PFSK-1 (cell line): ENCODE measurements around the gene USP22.

Experiments used
- FOXP2 ChIP-seq: optimal IDR thresholded peaks from 2 replicates; pipeline ENCODE3; 2011; ENCODE audit warnings: borderline replicate concordance, control low read depth, inconsistent platforms; ENCODE audit not compliant: insufficient read depth; ENCODE audit errors: extremely low read length, extremely low read depth
- POLR2AphosphoS5 ChIP-seq: IDR thresholded peaks from 2 replicates; pipeline ENCODE4 v1.6.1; 2012; ENCODE audit warnings: low read depth, mild to moderate bottlenecking, control low read depth, low read length, moderate library complexity
- REST ChIP-seq, 2 experiments: IDR thresholded peaks; 2 replicates each; pipeline versions ENCODE4 v1.6.1 to v1.8.0; 2011 to 2012; ENCODE audit warnings: low read depth in 2 of 2, low read length in 2 of 2, control low read depth in 1 of 2, inconsistent platforms in 1 of 2, mild to moderate bottlenecking in 1 of 2, moderate library complexity in 1 of 2; ENCODE audit not compliant: insufficient read depth in 1 of 2
- SIN3A ChIP-seq: IDR thresholded peaks from 2 replicates; pipeline ENCODE4 v1.6.1; 2012; ENCODE audit warnings: mild to moderate bottlenecking, low read length, moderate library complexity, borderline replicate concordance; ENCODE audit not compliant: insufficient read depth
- TAF1 ChIP-seq: IDR thresholded peaks from 2 replicates; pipeline ENCODE4 v1.6.1; 2012; ENCODE audit warnings: low read length, control low read depth, borderline replicate concordance; ENCODE audit not compliant: insufficient read depth

The USP22 gene

GRCh38 chr17:20988001-20988636, 54.7 kb downstream of the USP22 start:
- no peak for TF ChIP-seq FOXP2
- no peak for TF ChIP-seq TAF1
- no peak for TF ChIP-seq REST (IDR thresholded peaks at IDR 0.05; ENCODE audit: insufficient read depth in 1 of 2, low read depth in 2 of 2, low read length in 2 of 2)
- no peak for TF ChIP-seq POLR2AphosphoS5
- no peak for TF ChIP-seq SIN3A

- TF ChIP-seq REST (IDR thresholded peaks at IDR 0.05; ENCODE audit: insufficient read depth in 1 of 2, low read depth in 2 of 2, low read length in 2 of 2) (no peak), FOXP2 (no peak), POLR2AphosphoS5 (no peak), SIN3A (no peak)
Measured at GRCh38 chr17:20987511-20987910, 55.3 kb downstream of the USP22 start.

- TF ChIP-seq SIN3A: no peak
- no peak for TF ChIP-seq POLR2AphosphoS5
- TF ChIP-seq FOXP2: no peak
- no peak for TF ChIP-seq TAF1
- no peak for TF ChIP-seq REST (IDR thresholded peaks at IDR 0.05; ENCODE audit: insufficient read depth in 1 of 2, low read depth in 2 of 2, low read length in 2 of 2)
Measured at GRCh38 chr17:20986767-20987510, 55.9 kb downstream of the USP22 start.

- TF ChIP-seq REST (IDR thresholded peaks at IDR 0.05; ENCODE audit: insufficient read depth in 1 of 2, low read depth in 2 of 2, low read length in 2 of 2) (no peak), FOXP2 (no peak), TAF1 (no peak), POLR2AphosphoS5 (no peak), SIN3A (no peak)
Measured at GRCh38 chr17:20983359-20983637, 59.5 kb downstream of the USP22 start.
